Astrocyte (in vitro differentiated cells and primary cell): Measurements from ENCODE around the gene PLEKHO2. TPM values are rescaled to one million over a fixed set of nuclear protein-coding genes. Genes with fewer than 3 reads are reported as not detected.
A peak's percentile ranks its signal among the peaks of the same experiment; 100 is the strongest.

ENCODE experiments used
- DNase-seq: peaks from one replicate; pipeline ENCODE4 v3.0.0-alpha.2; 2010; ENCODE audit warnings: low read depth
- FAIRE-seq: peaks from 2 replicates; lab custom pipeline; 2011; peaks lifted over from hg19 to GRCh38; lab: Jason Lieb, UNC
- H2AFZ ChIP-seq: 2 replicates; pipeline ENCODE4 v1.6.0; 2012; ENCODE audit warnings: low read depth, low read length, inconsistent platforms
- H3K27ac ChIP-seq: 2 replicates; pipeline ENCODE4 v1.5.1; 2011; ENCODE audit warnings: low read depth, low read length, inconsistent platforms
- H3K27me3 ChIP-seq: 2 replicates; pipeline ENCODE4 v1.6.0; 2011; ENCODE audit warnings: low read length, inconsistent platforms; ENCODE audit not compliant: insufficient read depth
- H3K36me3 ChIP-seq: 2 replicates; pipeline ENCODE4 v1.5.1; 2011; ENCODE audit warnings: low read length, inconsistent platforms; ENCODE audit not compliant: insufficient read depth
- H3K4me1 ChIP-seq: 2 replicates; pipeline ENCODE4 v1.5.1; 2011; ENCODE audit warnings: low read length, inconsistent platforms; ENCODE audit not compliant: insufficient read depth
- H3K4me2 ChIP-seq: 2 replicates; pipeline ENCODE4 v1.6.0; 2012; ENCODE audit warnings: low read length, inconsistent platforms
- H3K4me3 ChIP-seq: 2 replicates; pipeline ENCODE4 v1.5.1; 2011; ENCODE audit warnings: low read depth, mild to moderate bottlenecking, low read length, inconsistent platforms; ENCODE audit not compliant: insufficient read depth
- H3K79me2 ChIP-seq: 2 replicates; pipeline ENCODE4 v1.6.0; 2012; ENCODE audit warnings: mild to moderate bottlenecking, low read length, inconsistent platforms; ENCODE audit not compliant: insufficient read depth
- H3K9ac ChIP-seq: 2 replicates; pipeline ENCODE4 v1.6.0; 2012; ENCODE audit warnings: mild to moderate bottlenecking, low read length, inconsistent platforms
- H3K9me3 ChIP-seq: 2 replicates; pipeline ENCODE4 v1.5.1; 2012; ENCODE audit warnings: low read depth, mild to moderate bottlenecking, low read length, inconsistent platforms; ENCODE audit not compliant: insufficient read depth
- H4K20me1 ChIP-seq: 2 replicates; pipeline ENCODE4 v1.6.0; 2012; ENCODE audit warnings: low read length, inconsistent platforms; ENCODE audit not compliant: insufficient read depth
- H3K27ac Mint-ChIP-seq: one replicate; pipeline ENCODE4 v1.8.0; 2021; ENCODE audit warnings: mild to moderate bottlenecking, mixed read lengths; ENCODE audit not compliant: unreplicated experiment
- H3K27me3 Mint-ChIP-seq: one replicate; pipeline ENCODE4 v1.8.0; 2021; ENCODE audit warnings: low read depth, mixed read lengths; ENCODE audit not compliant: unreplicated experiment
- H3K36me3 Mint-ChIP-seq: one replicate; pipeline ENCODE4 v1.8.0; 2021; ENCODE audit warnings: low read depth, mixed read lengths; ENCODE audit not compliant: unreplicated experiment
- H3K4me1 Mint-ChIP-seq: one replicate; pipeline ENCODE4 v1.8.0; 2021; ENCODE audit warnings: low read depth, mixed read lengths; ENCODE audit not compliant: unreplicated experiment
- H3K4me3 Mint-ChIP-seq: one replicate; pipeline ENCODE4 v1.8.0; 2021; ENCODE audit warnings: mild to moderate bottlenecking, moderate library complexity, mixed read lengths; ENCODE audit not compliant: unreplicated experiment
- H3K9me3 Mint-ChIP-seq: one replicate; pipeline ENCODE4 v1.8.0; 2021; ENCODE audit warnings: mild to moderate bottlenecking, mixed read lengths; ENCODE audit not compliant: unreplicated experiment
- CTCF ChIP-seq: IDR thresholded peaks from 2 replicates; pipeline ENCODE4 v1.5.1; 2011; ENCODE audit warnings: low read depth, mild to moderate bottlenecking, inconsistent platforms, low read length, moderate library complexity; ENCODE audit not compliant: insufficient read depth
- EZH2 ChIP-seq: IDR thresholded peaks from 2 replicates; pipeline ENCODE4 v1.6.1; 2012; ENCODE audit warnings: mild to moderate bottlenecking, low read length, inconsistent platforms; ENCODE audit not compliant: insufficient read depth
- total RNA-seq: library from RNA; stranded (reverse); gene quantifications from 2 replicates; pipeline ENCODE4 v1.2.1, GENCODE V29; 2021

Gene PLEKHO2
- total RNA-seq, 1 donor from 2014 or later = 11.5 TPM

GRCh38 chr15:64824929-64825430 is 16.7 kb upstream of the PLEKHO2 start:
- DNase-seq (peak; percentile 10), FAIRE-seq (no peak)
- no peak for TF ChIP-seq CTCF
- no peak for TF ChIP-seq EZH2
- no peaks in the 10 kb centered on the region for H3K27me3 ChIP-seq
- peak overlapping the region; percentile 28 for H3K27ac ChIP-seq
- peak overlapping the region; percentile 99 for H3K4me2 ChIP-seq
- H3K79me2 ChIP-seq = peaks cover 14% of the 10 kb centered on the region
- Mint-ChIP-seq H3K36me3 (peaks cover 2% of the 10 kb centered on the region), H3K27ac (no peak overlapping the region), H3K27me3 (peaks cover 7% of the 10 kb centered on the region), H3K9me3 (peaks cover 1% of the 10 kb centered on the region), H3K4me3 (peak overlapping the region; percentile 81), H3K4me1 (peaks cover 3% of the 10 kb centered on the region)
- H3K9ac ChIP-seq = peak overlapping the region; percentile 83
- H3K4me1 ChIP-seq = peaks cover 23% of the 10 kb centered on the region
- H3K9me3 ChIP-seq = no peaks in the 10 kb centered on the region
- peak overlapping the region; percentile 75 for H3K4me3 ChIP-seq
- H3K36me3 ChIP-seq = no peaks in the 10 kb centered on the region
- peaks cover 4% of the 10 kb centered on the region for H4K20me1 ChIP-seq
- peak overlapping the region; percentile 63 for H2AFZ ChIP-seq

GRCh38 chr15:64825431-64826294 is 16.1 kb upstream of the PLEKHO2 start, which contains the start of gene PIF1:
PIF1 (minus strand) TSS chr15:64825647; CDS start chr15:64824335, 1,312 bp downstream.
- Histone ChIP-seq H3K27ac (peak within 1 kb of the TSS; percentile 79), H3K4me1 (peaks cover 23% of the 10 kb centered on the region), H4K20me1 (peaks cover 4% of the 10 kb centered on the region), H2AFZ (peak within 1 kb of the TSS; percentile 97), H3K9me3 (no peaks in the 10 kb centered on the region), H3K4me3 (peak within 1 kb of the TSS; percentile 75), H3K4me2 (peak within 1 kb of the TSS; percentile 99), H3K36me3 (no peaks in the 10 kb centered on the region), H3K9ac (peak within 1 kb of the TSS; percentile 83), H3K79me2 (peaks cover 14% of the 10 kb centered on the region), H3K27me3 (no peaks in the 10 kb centered on the region)
- FAIRE-seq (peak; percentile 82), DNase-seq (peak; percentile 99)
- H3K27me3 Mint-ChIP-seq = peaks cover 7% of the 10 kb centered on the region
- peaks cover 3% of the 10 kb centered on the region for H3K4me1 Mint-ChIP-seq
- H3K27ac Mint-ChIP-seq = peak within 1 kb of the TSS; percentile 16
- TF ChIP-seq CTCF (no peak), EZH2 (no peak)
- peaks cover 1% of the 10 kb centered on the region for H3K36me3 Mint-ChIP-seq
- H3K4me3 Mint-ChIP-seq = peak within 1 kb of the TSS; percentile 81
- peaks cover 1% of the 10 kb centered on the region for H3K9me3 Mint-ChIP-seq
